Measurements from ENCODE around the gene ARHGEF16.

ARHGEF16 gene

GRCh38 chr1:3464649-3465025 lies 10.2 kb downstream of the ARHGEF16 start:
- no peak for TF ChIP-seq CTCF (IDR thresholded peaks at IDR 0.05; ENCODE audit: low read depth, low read length)
- no peak for DNase-seq (ENCODE audit: low read depth in 2 of 2)

GRCh38 chr1:3465091-3465934 lies 10.8 kb downstream of the ARHGEF16 start:
- H3K4me3 ChIP-seq (replicated peaks in 1 of 2; ENCODE audit: low read depth in 2 of 2, low read length in 2 of 2), result no peak overlapping the region
- no peak for TF ChIP-seq CTCF (IDR thresholded peaks at IDR 0.05; ENCODE audit: low read depth, low read length)
- no peak for DNase-seq (ENCODE audit: low read depth in 2 of 2)

More at GRCh38 chr1:3464649-3465025, 10.2 kb downstream of the ARHGEF16 start:
- no peak overlapping the region for H3K4me3 ChIP-seq (replicated peaks in 1 of 2; ENCODE audit: low read depth in 2 of 2, low read length in 2 of 2)

- DNase-seq (ENCODE audit: low read depth in 2 of 2), result no peak
- H3K4me3 ChIP-seq (replicated peaks in 1 of 2; ENCODE audit: low read depth in 2 of 2, low read length in 2 of 2), result no peak overlapping the region
- no peak for TF ChIP-seq CTCF (IDR thresholded peaks at IDR 0.05; ENCODE audit: low read depth, low read length)
Measured at GRCh38 chr1:3465935-3466321, 11.5 kb downstream of the ARHGEF16 start.

- DNase-seq (ENCODE audit: low read depth in 2 of 2), result no peak
- H3K4me3 ChIP-seq (replicated peaks in 1 of 2; ENCODE audit: low read depth in 2 of 2, low read length in 2 of 2), result no peak overlapping the region
- no peak for TF ChIP-seq CTCF (IDR thresholded peaks at IDR 0.05; ENCODE audit: low read depth, low read length)
Measured at GRCh38 chr1:3466366-3467075, 12.1 kb downstream of the ARHGEF16 start.

- H3K4me3 ChIP-seq (replicated peaks in 1 of 2; ENCODE audit: low read depth in 2 of 2, low read length in 2 of 2), result no peak overlapping the region
- TF ChIP-seq CTCF (IDR thresholded peaks at IDR 0.05; ENCODE audit: low read depth, low read length), result no peak
Measured at GRCh38 chr1:3467096-3468036, 12.9 kb downstream of the ARHGEF16 start.

More at GRCh38 chr1:3467096-3468036, 12.9 kb downstream of the ARHGEF16 start:
- no peak for DNase-seq (ENCODE audit: low read depth in 2 of 2)
